Activated CD4-positive, CD25-positive, alpha-beta regulatory T cell treated with anti-CD3 and anti-CD28 coated beads, Interleukin-2, amount 50 U/mL, for 16 hours (primary cell): ENCODE data around the gene IP6K3.

Source experiments
- DNase-seq: peaks from one replicate; pipeline ENCODE4 v3.0.0-alpha.2; 2020; ENCODE audit warnings: low read depth, low spot score

IP6K3 gene

GRCh38 chr6:33673851-33674250 is 72.9 kb downstream of the IP6K3 start:
- no peak for DNase-seq

DNA sequence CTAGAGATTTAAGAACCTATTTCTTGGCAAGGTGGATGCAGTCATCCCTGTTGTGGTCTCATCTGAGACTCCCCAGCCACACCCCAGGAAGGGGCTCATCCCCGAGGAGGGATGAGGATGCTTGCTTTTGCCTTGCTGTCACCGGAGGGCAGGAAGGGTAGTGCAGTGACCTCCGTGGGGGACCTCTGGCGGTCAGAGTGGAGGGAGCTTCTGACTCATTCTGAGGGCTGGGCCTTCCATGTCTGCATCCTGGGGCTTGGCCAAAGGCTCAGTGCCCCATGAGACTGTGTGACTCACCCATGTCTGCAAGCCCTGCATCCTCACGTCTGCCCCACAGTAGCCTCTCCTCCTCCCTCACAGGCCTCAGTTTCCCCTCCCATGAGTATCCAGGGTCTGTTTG is 73.9 kb downstream of the IP6K3 start:
- no peak for DNase-seq

DNA sequence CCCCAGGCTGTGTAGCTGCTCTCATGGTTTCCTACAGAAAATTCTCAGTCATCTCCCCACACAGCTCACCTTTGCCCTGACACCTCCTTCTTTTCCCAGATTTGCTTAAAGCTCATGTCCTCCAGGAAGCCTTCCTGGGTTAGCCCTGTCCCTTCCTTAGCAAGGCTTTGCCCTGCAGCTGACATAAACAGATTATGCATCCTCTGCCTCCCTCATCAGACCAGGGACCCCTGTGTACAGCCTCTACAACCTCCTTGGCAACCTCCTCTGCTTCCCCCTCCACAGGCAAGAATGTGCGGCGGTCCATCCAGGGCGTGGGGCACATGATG is 75.0 kb downstream of the IP6K3 start:
- no peak for DNase-seq
